CD4-positive, alpha-beta memory T cell (primary cell): ENCODE results near the gene MOV10. TPM values are rescaled to one million over a fixed set of nuclear protein-coding genes. Genes with fewer than 3 reads are reported as not detected.

Experiments used
- CTCF ChIA-PET: fragments of 350-600 bp; sonication (Branson Sonifier 250); formaldehyde crosslinking; loops from one replicate; lab custom pipeline; 2021; ENCODE audit warnings: inconsistent platforms; ENCODE audit not compliant: partially characterized antibody; lab: Charles Lee
- POLR2A ChIA-PET: fragments of 350-600 bp; sonication (Branson Sonifier 250); formaldehyde crosslinking; loops from one replicate; lab custom pipeline; 2021; ENCODE audit not compliant: partially characterized antibody; lab: Charles Lee
- DNase-seq, 5 donors: peaks; one replicate each; pipeline versions ENCODE4 v3.0.0 to v3.0.0-alpha.2; 2020 to 2022; ENCODE audit warnings: mixed read lengths in 1 of 5
- H3K27ac ChIP-seq: one replicate; pipeline ENCODE4 v1.7.0; 2013; ENCODE audit warnings: low read depth, low read length
- H3K27me3 ChIP-seq: 2 replicates; pipeline ENCODE4 v1.7.0; 2013; ENCODE audit warnings: mild to moderate bottlenecking, low read length, moderate library complexity; ENCODE audit not compliant: insufficient read depth
- H3K36me3 ChIP-seq: 2 replicates; pipeline ENCODE4 v1.7.0; 2013; ENCODE audit warnings: mild to moderate bottlenecking, low read length, moderate library complexity; ENCODE audit not compliant: insufficient read depth
- H3K4me1 ChIP-seq: 2 replicates; pipeline ENCODE4 v1.7.0; 2013; ENCODE audit warnings: mild to moderate bottlenecking, low read length, moderate library complexity; ENCODE audit not compliant: insufficient read depth
- H3K4me3 ChIP-seq, 2 donors: one replicate each; pipeline ENCODE4 v1.7.0; 2013; ENCODE audit warnings: low read length in 2 of 2, mild to moderate bottlenecking in 1 of 2
- H3K9me3 ChIP-seq, 2 donors: one replicate each; pipeline ENCODE4 v1.7.0; 2013; ENCODE audit warnings: low read length in 2 of 2, control low read depth in 1 of 2; ENCODE audit not compliant: control insufficient read depth in 1 of 2
- H3K27ac Mint-ChIP-seq, 7 donors: one replicate each; pipeline ENCODE4 v1.8.0; 2020 to 2021; ENCODE audit warnings: mixed read lengths in 7 of 7, mild to moderate bottlenecking in 6 of 7, inconsistent platforms in 3 of 7, moderate library complexity in 3 of 7
- H3K27me3 Mint-ChIP-seq, 2 donors: one replicate each; pipeline ENCODE4 v1.8.0; 2020 to 2021; ENCODE audit warnings: mixed read lengths in 2 of 2
- H3K36me3 Mint-ChIP-seq, 2 donors: one replicate each; pipeline ENCODE4 v1.8.0; 2020 to 2021; ENCODE audit warnings: mixed read lengths in 2 of 2, inconsistent platforms in 1 of 2, mild to moderate bottlenecking in 1 of 2
- H3K4me1 Mint-ChIP-seq, 4 donors: one replicate each; pipeline ENCODE4 v1.8.0; 2020 to 2021; ENCODE audit warnings: mixed read lengths in 4 of 4, mild to moderate bottlenecking in 1 of 4
- H3K4me3 Mint-ChIP-seq, 8 donors: one replicate each; pipeline ENCODE4 v1.8.0; 2020 to 2021; ENCODE audit warnings: mixed read lengths in 8 of 8, mild to moderate bottlenecking in 7 of 8, moderate library complexity in 6 of 8, inconsistent platforms in 3 of 8
- H3K9me3 Mint-ChIP-seq, 8 donors: one replicate each; pipeline ENCODE4 v1.8.0; 2020 to 2021; ENCODE audit warnings: mixed read lengths in 8 of 8, mild to moderate bottlenecking in 5 of 8, inconsistent platforms in 3 of 8, moderate library complexity in 1 of 8
- intact Hi-C: fragments of 100-400 bp; cut with micrococcal nuclease; formaldehyde crosslinking; loops from one replicate; pipeline ENCODE4 v1.15.1; 2023
- polyA plus RNA-seq, 2 donors: library from polyadenylated mRNA; unstranded; fragments of 300-500 nt; fragmentation: Illumina TruSeq; gene quantifications; one replicate each; pipeline ENCODE4 v1.2.3, GENCODE V29; 2021
- total RNA-seq, 2 experiments: library from RNA; stranded (reverse); gene quantifications; one replicate each; pipeline ENCODE4 v1.2.3, GENCODE V29; 2021

The MOV10 gene, protein sequence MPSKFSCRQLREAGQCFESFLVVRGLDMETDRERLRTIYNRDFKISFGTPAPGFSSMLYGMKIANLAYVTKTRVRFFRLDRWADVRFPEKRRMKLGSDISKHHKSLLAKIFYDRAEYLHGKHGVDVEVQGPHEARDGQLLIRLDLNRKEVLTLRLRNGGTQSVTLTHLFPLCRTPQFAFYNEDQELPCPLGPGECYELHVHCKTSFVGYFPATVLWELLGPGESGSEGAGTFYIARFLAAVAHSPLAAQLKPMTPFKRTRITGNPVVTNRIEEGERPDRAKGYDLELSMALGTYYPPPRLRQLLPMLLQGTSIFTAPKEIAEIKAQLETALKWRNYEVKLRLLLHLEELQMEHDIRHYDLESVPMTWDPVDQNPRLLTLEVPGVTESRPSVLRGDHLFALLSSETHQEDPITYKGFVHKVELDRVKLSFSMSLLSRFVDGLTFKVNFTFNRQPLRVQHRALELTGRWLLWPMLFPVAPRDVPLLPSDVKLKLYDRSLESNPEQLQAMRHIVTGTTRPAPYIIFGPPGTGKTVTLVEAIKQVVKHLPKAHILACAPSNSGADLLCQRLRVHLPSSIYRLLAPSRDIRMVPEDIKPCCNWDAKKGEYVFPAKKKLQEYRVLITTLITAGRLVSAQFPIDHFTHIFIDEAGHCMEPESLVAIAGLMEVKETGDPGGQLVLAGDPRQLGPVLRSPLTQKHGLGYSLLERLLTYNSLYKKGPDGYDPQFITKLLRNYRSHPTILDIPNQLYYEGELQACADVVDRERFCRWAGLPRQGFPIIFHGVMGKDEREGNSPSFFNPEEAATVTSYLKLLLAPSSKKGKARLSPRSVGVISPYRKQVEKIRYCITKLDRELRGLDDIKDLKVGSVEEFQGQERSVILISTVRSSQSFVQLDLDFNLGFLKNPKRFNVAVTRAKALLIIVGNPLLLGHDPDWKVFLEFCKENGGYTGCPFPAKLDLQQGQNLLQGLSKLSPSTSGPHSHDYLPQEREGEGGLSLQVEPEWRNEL
- total RNA-seq (10 to 100 TPM; 90.6 to 96.1 TPM), polyA plus RNA-seq (10 to 100 TPM; 21.8 to 43.6 TPM)

DNA sequence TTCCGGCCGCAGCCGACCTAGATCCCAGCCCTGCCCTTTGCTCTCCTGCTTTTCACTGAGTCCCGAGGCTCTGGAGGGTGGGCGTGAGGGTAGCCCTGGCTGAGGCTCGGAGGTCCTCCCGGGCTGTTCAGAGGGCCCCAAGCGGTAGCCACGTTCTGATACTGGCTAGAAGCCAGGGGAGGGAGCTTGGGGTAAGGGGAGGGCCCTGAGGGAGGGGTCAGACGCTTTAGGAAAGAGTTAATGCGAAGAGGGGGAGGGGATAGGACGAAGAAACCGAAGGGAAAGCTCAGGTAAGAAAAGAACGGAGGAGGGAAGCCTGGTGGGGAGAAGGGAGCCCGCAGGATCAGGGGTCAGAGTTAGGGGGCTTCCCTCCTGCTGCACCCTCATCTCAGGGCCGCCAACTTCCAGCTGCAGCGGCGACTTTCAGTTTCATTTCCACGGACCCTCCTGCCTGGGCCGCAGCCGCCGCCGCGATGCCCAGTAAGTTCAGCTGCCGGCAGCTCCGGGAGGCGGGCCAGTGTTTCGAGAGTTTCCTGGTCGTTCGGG is at the start of gene MOV10:
Gene MOV10, plus strand, starts transcription at position 220 of the 546 bp plus-strand sequence. Its CDS starts 254 bp downstream, at position 474.
- no peaks in the 10 kb centered on the region for H3K27me3 Mint-ChIP-seq

DNA sequence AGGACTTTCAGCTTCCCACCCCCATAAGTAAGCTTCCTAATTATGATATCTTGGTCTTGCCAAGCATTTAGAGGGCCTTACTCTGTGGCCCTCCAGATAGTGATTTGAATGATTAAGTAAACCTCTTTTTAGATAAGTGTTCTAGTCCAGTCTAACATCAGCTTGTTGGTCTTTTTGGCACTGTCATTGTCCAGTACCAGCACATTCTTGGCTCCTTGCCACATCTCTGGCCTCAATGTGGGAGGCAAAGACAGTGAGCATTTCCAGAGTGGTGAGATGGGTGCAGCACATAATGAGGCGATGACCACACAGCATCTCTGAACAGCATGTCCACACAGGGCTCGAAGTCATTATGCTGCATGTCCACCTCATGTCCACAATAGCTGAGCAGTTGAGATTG is 48.8 kb upstream of the MOV10 start:
- H3K27ac ChIP-seq, result peak overlapping the region; percentile 6
- no peaks in the 10 kb centered on the region for H3K9me3 ChIP-seq
- H3K4me3 Mint-ChIP-seq, result peak overlapping the region in 3 of 8 donors; percentile 3 to 78 (median 67)
- H3K36me3 ChIP-seq, result peaks cover 2% of the 10 kb centered on the region
- DNase-seq, result no peak
- no peaks in the 10 kb centered on the region for H3K9me3 Mint-ChIP-seq
- H3K27me3 Mint-ChIP-seq, result no peaks in the 10 kb centered on the region
- ChIA-PET CTCF (no interaction called here), POLR2A (interaction anchor here (0.9 kb wide), 1 partner anchor 49 kb away, joined by 3 read pairs; no protein-coding TSS in a partner anchor)
- H3K4me3 ChIP-seq, result no peak overlapping the region
- no peaks in the 10 kb centered on the region for H3K27me3 ChIP-seq
- intact Hi-C loops, result no loop called here
- H3K4me1 Mint-ChIP-seq, result peaks cover 62 to 87% (median 75%) of the 10 kb centered on the region in 4 donors
- peak overlapping the region in 6 of 7 donors; percentile 78 to 89 (median 83) for H3K27ac Mint-ChIP-seq
- peaks cover 31 to 55% of the 10 kb centered on the region in 2 donors for H3K36me3 Mint-ChIP-seq
- peaks cover 91% of the 10 kb centered on the region for H3K4me1 ChIP-seq

More for the DNA sequence above, at the start of gene MOV10:
- H3K4me3 ChIP-seq, result peak within 1 kb of the TSS; percentile 71 to 82
- Mint-ChIP-seq H3K27ac (peak within 1 kb of the TSS; percentile 93 to 98 (median 97)), H3K4me3 (peak within 1 kb of the TSS; percentile 96 to 98 (median 97)), H3K36me3 (peaks cover 21 to 36% of the 10 kb centered on the region in 2 donors), H3K9me3 (no peaks in the 10 kb centered on the region), H3K4me1 (peaks cover 40 to 65% (median 52%) of the 10 kb centered on the region in 4 donors)
- no peaks in the 10 kb centered on the region for H3K27me3 ChIP-seq
- peaks cover 53% of the 10 kb centered on the region for H3K4me1 ChIP-seq
- ChIA-PET CTCF (interaction anchor here (0.8 to 4.6 kb wide), 13 partner anchors 10 to 398 kb away, joined by 3 to 27 read pairs (median 5); partner anchors contain the start of genes LRIG2 and PPM1J), POLR2A (interaction anchor here (0.6 to 3.3 kb wide), 24 partner anchors 10 to 201 kb away, joined by 3 to 84 read pairs (median 5); partner anchors contain the start of genes CAPZA1, PPM1J and ST7L)
- no peaks in the 10 kb centered on the region for H3K9me3 ChIP-seq
- H3K27ac ChIP-seq, result peak within 1 kb of the TSS; percentile 86
- DNase-seq, result peak; percentile 59 to 74 (median 64)
- H3K36me3 ChIP-seq, result peaks cover 14% of the 10 kb centered on the region
- intact Hi-C loops, result loop anchor here (1.0 to 2.0 kb wide), 3 partner anchors 30 to 55 kb away; partner anchors contain the start of genes CAPZA1, PPM1J and ST7L

DNA sequence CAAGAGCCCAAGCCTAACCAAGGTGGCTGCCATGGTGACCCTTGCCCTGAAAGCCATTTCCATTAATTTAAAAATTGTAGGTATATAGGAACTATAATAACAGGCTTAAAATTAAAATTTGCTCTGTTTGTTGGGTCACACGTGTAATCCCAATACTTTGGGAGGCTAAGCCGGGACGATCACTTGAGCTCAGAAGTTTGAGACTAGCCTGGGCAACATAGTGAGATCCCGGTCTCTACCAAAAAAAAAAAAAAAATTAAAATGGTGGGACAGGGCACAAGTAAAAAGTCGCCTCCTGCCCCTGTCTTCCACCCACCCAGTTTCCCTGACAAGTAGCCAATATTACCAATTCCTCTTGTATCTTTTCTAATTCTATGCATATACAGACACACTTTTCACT is 48.3 kb upstream of the MOV10 start:
- peak overlapping the region in 5 of 7 donors; percentile 7 to 88 (median 82) for H3K27ac Mint-ChIP-seq
- Histone ChIP-seq H3K9me3 (no peaks in the 10 kb centered on the region), H3K36me3 (peaks cover 7% of the 10 kb centered on the region), H3K4me3 (no peak overlapping the region), H3K27ac (peak overlapping the region; percentile 6), H3K4me1 (peaks cover 92% of the 10 kb centered on the region), H3K27me3 (no peaks in the 10 kb centered on the region)
- peak overlapping the region in 3 of 8 donors; percentile 0 to 67 (median 3) for H3K4me3 Mint-ChIP-seq
- no peaks in the 10 kb centered on the region for H3K9me3 Mint-ChIP-seq
- ChIA-PET POLR2A (no interaction called here), CTCF (no interaction called here)
- H3K27me3 Mint-ChIP-seq, result no peaks in the 10 kb centered on the region
- intact Hi-C loops, result no loop called here
- no peak for DNase-seq
- peaks cover 36 to 57% of the 10 kb centered on the region in 2 donors for H3K36me3 Mint-ChIP-seq
- peaks cover 64 to 87% (median 76%) of the 10 kb centered on the region in 4 donors for H3K4me1 Mint-ChIP-seq

DNA sequence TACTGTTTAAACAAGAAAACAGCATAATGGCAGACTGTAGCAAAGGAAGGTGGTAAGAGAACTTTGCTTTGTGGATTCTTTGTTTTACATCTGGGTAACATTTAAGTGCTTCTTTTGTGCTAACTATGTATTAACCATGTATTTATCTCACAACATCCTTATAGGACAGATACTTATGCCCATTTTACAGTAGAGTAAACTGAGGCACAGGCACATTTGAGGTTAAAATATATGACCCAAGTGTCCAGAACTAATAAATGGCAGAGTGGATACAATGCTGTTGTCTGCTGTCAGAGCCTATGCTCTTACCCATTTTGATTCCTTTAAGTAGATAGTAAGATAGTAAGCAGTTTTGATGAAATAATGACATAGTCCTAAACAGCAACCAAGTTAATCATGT is 47.6 kb upstream of the MOV10 start:
- ChIA-PET CTCF (no interaction called here), POLR2A (no interaction called here)
- Mint-ChIP-seq H3K4me3 (peak overlapping the region in 3 of 8 donors; percentile 10 to 42 (median 23)), H3K27me3 (no peaks in the 10 kb centered on the region), H3K36me3 (peaks cover 41 to 61% of the 10 kb centered on the region in 2 donors), H3K4me1 (peaks cover 66 to 92% (median 81%) of the 10 kb centered on the region in 4 donors), H3K27ac (peak overlapping the region in 4 of 7 donors; percentile 23 to 83 (median 64)), H3K9me3 (no peaks in the 10 kb centered on the region)
- Histone ChIP-seq H3K27ac (no peak overlapping the region), H3K4me1 (peaks cover 92% of the 10 kb centered on the region), H3K27me3 (no peaks in the 10 kb centered on the region), H3K4me3 (no peak overlapping the region), H3K36me3 (peaks cover 9% of the 10 kb centered on the region), H3K9me3 (no peaks in the 10 kb centered on the region)
- intact Hi-C loops, result no loop called here
- no peak for DNase-seq

DNA sequence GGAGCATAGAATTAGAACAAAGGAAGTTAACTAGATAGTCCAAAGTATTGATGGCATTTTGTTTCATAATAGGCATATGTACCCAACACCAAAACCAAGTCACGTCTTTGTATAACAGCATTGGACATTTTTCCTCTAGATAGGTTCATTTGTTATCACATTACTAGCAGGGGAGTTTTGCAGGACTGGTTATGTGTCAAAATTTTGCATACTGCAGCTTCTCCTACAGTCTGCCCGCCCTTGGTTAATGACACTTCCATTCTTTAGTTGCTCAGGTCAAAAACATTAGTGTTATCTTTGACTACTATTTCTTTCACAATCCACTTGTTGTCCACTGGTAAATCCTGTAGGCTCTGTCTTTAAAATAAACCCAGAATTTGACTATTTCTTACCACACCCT is 45.9 kb upstream of the MOV10 start:
- H3K27me3 Mint-ChIP-seq, result no peaks in the 10 kb centered on the region
- peaks cover 41 to 64% of the 10 kb centered on the region in 2 donors for H3K36me3 Mint-ChIP-seq
- H3K27ac Mint-ChIP-seq, result peak overlapping the region in 6 of 7 donors; percentile 5 to 73 (median 60)
- Histone ChIP-seq H3K4me1 (peaks cover 92% of the 10 kb centered on the region), H3K36me3 (peaks cover 9% of the 10 kb centered on the region), H3K27me3 (no peaks in the 10 kb centered on the region), H3K27ac (no peak overlapping the region), H3K9me3 (no peaks in the 10 kb centered on the region), H3K4me3 (no peak overlapping the region)
- H3K4me1 Mint-ChIP-seq, result peaks cover 69 to 92% (median 82%) of the 10 kb centered on the region in 4 donors
- H3K9me3 Mint-ChIP-seq, result no peaks in the 10 kb centered on the region
- H3K4me3 Mint-ChIP-seq, result peak overlapping the region in 4 of 8 donors; percentile 22 to 76 (median 50)
- CTCF ChIA-PET, result interaction anchor here (0.9 kb wide), 2 partner anchors 32 to 86 kb away, joined by 3 read pairs; no protein-coding TSS in a partner anchor
- POLR2A ChIA-PET, result interaction anchor here (1.0 to 4.6 kb wide), 3 partner anchors 9 to 46 kb away, joined by 4 to 21 read pairs (median 11); partner anchors contain the start of genes CAPZA1, MOV10 and ST7L
- DNase-seq, result no peak
- intact Hi-C loops, result no loop called here

DNA sequence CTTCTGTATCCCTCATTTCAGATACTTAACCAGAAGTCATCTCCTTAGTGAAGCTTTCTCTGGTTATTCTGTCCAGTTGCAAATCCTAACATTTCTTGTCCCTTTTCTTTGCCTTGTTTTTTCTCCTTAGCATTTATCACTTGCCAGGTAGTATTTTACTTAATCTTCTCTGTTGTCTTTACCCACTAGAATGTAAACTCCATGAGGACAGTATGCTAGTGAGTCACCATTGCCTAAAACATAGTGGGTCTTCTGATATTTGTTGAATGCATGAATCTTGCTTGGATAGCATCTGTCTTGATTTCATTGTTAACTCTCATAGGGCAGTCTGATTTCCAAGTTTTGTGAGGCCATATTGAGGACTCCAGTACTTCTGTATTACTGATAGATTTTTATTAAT is 45.2 kb upstream of the MOV10 start:
- POLR2A ChIA-PET, result interaction anchor here (2.5 to 4.6 kb wide), 2 partner anchors 9 to 45 kb away, joined by 11 to 21 read pairs; partner anchors contain the start of genes CAPZA1, MOV10 and ST7L
- intact Hi-C loops, result no loop called here
- peaks cover 93% of the 10 kb centered on the region for H3K4me1 ChIP-seq
- no peak for DNase-seq
- peaks cover 9% of the 10 kb centered on the region for H3K36me3 ChIP-seq
- Mint-ChIP-seq H3K27ac (peak overlapping the region in 5 of 7 donors; percentile 5 to 81 (median 60)), H3K36me3 (peaks cover 41 to 63% of the 10 kb centered on the region in 2 donors), H3K27me3 (no peaks in the 10 kb centered on the region), H3K4me3 (peak overlapping the region in 6 of 8 donors; percentile 1 to 65 (median 24)), H3K4me1 (peaks cover 74 to 94% (median 86%) of the 10 kb centered on the region in 4 donors), H3K9me3 (no peaks in the 10 kb centered on the region)
- no peaks in the 10 kb centered on the region for H3K9me3 ChIP-seq
- H3K4me3 ChIP-seq, result no peak overlapping the region
- H3K27ac ChIP-seq, result no peak overlapping the region
- CTCF ChIA-PET, result interaction anchor here (1.5 kb wide), 1 partner anchor 86 kb away, joined by 3 read pairs; the partner anchor contains the start of gene PPM1J
- no peaks in the 10 kb centered on the region for H3K27me3 ChIP-seq
